Smooth muscle cell (in vitro differentiated cells): Measurements from ENCODE around the gene INPP5D. TPM values are rescaled to one million over a fixed set of nuclear protein-coding genes. Genes with fewer than 3 reads are reported as not detected.
"Not testable (repeated sequence)": the region's sequence is repeated elsewhere in the genome, so short reads cannot be mapped to it uniquely, and the experiment has no call there.

Experiments used
- DNase-seq: peaks from one replicate; lab custom pipeline; 2025; ENCODE audit not compliant: unreplicated experiment; lab: John Stamatoyannopoulos, UW
- H2AFZ ChIP-seq: fragments of 200-600 bp; sonication (generic); 2 replicates; pipeline ENCODE4 v1.6.0; 2016; ENCODE audit warnings: antibody characterized with exemption, low read depth, mild to moderate bottlenecking
- H3F3A ChIP-seq: fragments of 200-600 bp; sonication (generic); 2 replicates; pipeline ENCODE4 v1.6.0; 2017; ENCODE audit warnings: antibody characterized with exemption, low read depth
- H3K27ac ChIP-seq: fragments of 200-600 bp; sonication (generic); 2 replicates; pipeline ENCODE4 v1.5.1; 2016; ENCODE audit warnings: low read depth, mild to moderate bottlenecking
- H3K27me3 ChIP-seq: fragments of 200-600 bp; sonication (generic); 2 replicates; pipeline ENCODE4 v1.6.1; 2016; ENCODE audit warnings: low read depth, mild to moderate bottlenecking
- H3K36me3 ChIP-seq: fragments of 200-600 bp; sonication (generic); 2 replicates; pipeline ENCODE4 v1.5.1; 2016; ENCODE audit warnings: low read depth
- H3K4me1 ChIP-seq: fragments of 200-600 bp; sonication (generic); 2 replicates; pipeline ENCODE4 v1.5.1; 2016; ENCODE audit warnings: low read depth
- H3K4me2 ChIP-seq: fragments of 200-600 bp; sonication (generic); 2 replicates; pipeline ENCODE4 v1.6.0; 2016; ENCODE audit warnings: mild to moderate bottlenecking
- H3K4me3 ChIP-seq: fragments of 200-600 bp; sonication (generic); 2 replicates; pipeline ENCODE4 v1.5.1; 2016; ENCODE audit warnings: mild to moderate bottlenecking
- H3K79me2 ChIP-seq: fragments of 200-600 bp; sonication (generic); 2 replicates; pipeline ENCODE4 v1.6.0; 2016; ENCODE audit warnings: low read depth, mild to moderate bottlenecking
- H3K9ac ChIP-seq: fragments of 200-600 bp; sonication (generic); 2 replicates; pipeline ENCODE4 v1.6.0; 2016; ENCODE audit warnings: low read depth
- H3K9me3 ChIP-seq: fragments of 200-600 bp; sonication (generic); replicated peaks from 2 replicates; pipeline ENCODE4 v1.5.1; 2016; ENCODE audit warnings: low read depth
- H4K20me1 ChIP-seq: fragments of 200-600 bp; sonication (generic); 2 replicates; pipeline ENCODE4 v1.6.0; 2016; ENCODE audit warnings: low read depth
- CTCF ChIP-seq: fragments of 200-600 bp; sonication (generic); IDR thresholded peaks from 2 replicates; pipeline ENCODE4 v1.5.1; 2017; ENCODE audit warnings: borderline replicate concordance, mild to moderate bottlenecking, antibody characterized with exemption; ENCODE audit not compliant: insufficient read depth, poor library complexity, severe bottlenecking
- WGBS: methylation state at CpG from one replicate; pipeline ENCODE4 v1.1.7; 2016; ENCODE audit warnings: low lambda C conversion rate; 5-methylcytosine and 5-hydroxymethylcytosine counted together
- polyA plus RNA-seq: library from polyadenylated mRNA; unstranded; fragments of >200 nt; fragmentation: Nextera tagmentation; extraction: Ambion mirVana; gene quantifications from 2 replicates; pipeline ENCODE4 v1.2.1, GENCODE V29; 2016
- total RNA-seq: library from RNA; depleted of rRNA; stranded (reverse); fragments of >200 nt; gene quantifications from 2 replicates; pipeline ENCODE4 v1.2.3, GENCODE V29; 2014

The INPP5D gene
- total and polyA plus RNA-seq, 2 experiments from 2014 or later = 5.6 to 17.8 TPM

- H3F3A ChIP-seq = no peaks in the 10 kb centered on the region
- no peak for TF ChIP-seq CTCF
- no peaks in the 10 kb centered on the region for H3K4me1 ChIP-seq
- H3K27ac ChIP-seq = no peak overlapping the region
- no peak overlapping the region for H3K4me2 ChIP-seq
- H3K79me2 ChIP-seq = no peaks in the 10 kb centered on the region
- H3K4me3 ChIP-seq = no peak overlapping the region
- no peaks in the 10 kb centered on the region for H3K9me3 ChIP-seq
- H4K20me1 ChIP-seq = no peaks in the 10 kb centered on the region
- no peak overlapping the region for H3K9ac ChIP-seq
- H2AFZ ChIP-seq = no peak overlapping the region
- no peaks in the 10 kb centered on the region for H3K27me3 ChIP-seq
- no peak for DNase-seq
- WGBS = 100% methylated on average over 1 of the region's 1 CpG
- no peaks in the 10 kb centered on the region for H3K36me3 ChIP-seq
Measured at GRCh38 chr2:233017947-233018346, 42.2 kb upstream of the INPP5D start.

- not testable (repeated sequence) for H3K27ac ChIP-seq, H3K27me3 ChIP-seq, H3K79me2 ChIP-seq, H3K9me3 ChIP-seq, H3K9ac ChIP-seq, H4K20me1 ChIP-seq, H3F3A ChIP-seq, DNase-seq, H2AFZ ChIP-seq, H3K4me1 ChIP-seq, H3K36me3 ChIP-seq, H3K4me3 ChIP-seq, H3K4me2 ChIP-seq
- WGBS = 91% methylated on average over 4 of the region's 4 CpGs
Measured at GRCh38 chr2:233019610-233020009, 40.5 kb upstream of the INPP5D start.

- 94% methylated on average over 2 of the region's 2 CpGs for WGBS
- no peak overlapping the region for H3K27ac ChIP-seq
Measured at GRCh38 chr2:233020454-233020853, 39.7 kb upstream of the INPP5D start.

GRCh38 chr2:233021771-233022170 is 38.4 kb upstream of the INPP5D start:
- no peak overlapping the region for H3K27ac ChIP-seq
- H3K4me1 ChIP-seq = no peaks in the 10 kb centered on the region
- WGBS = 65% methylated on average over 8 of the region's 8 CpGs
- no peak overlapping the region for H2AFZ ChIP-seq
- H3K9me3 ChIP-seq = no peaks in the 10 kb centered on the region
- H3K27me3 ChIP-seq = no peaks in the 10 kb centered on the region
- H4K20me1 ChIP-seq = no peaks in the 10 kb centered on the region
- no peak overlapping the region for H3K9ac ChIP-seq
- H3K79me2 ChIP-seq = no peaks in the 10 kb centered on the region
- H3F3A ChIP-seq = no peaks in the 10 kb centered on the region
- no peaks in the 10 kb centered on the region for H3K36me3 ChIP-seq
- TF ChIP-seq CTCF = no peak
- DNase-seq = no peak
- no peak overlapping the region for H3K4me2 ChIP-seq
- no peak overlapping the region for H3K4me3 ChIP-seq

More at GRCh38 chr2:233020454-233020853, 39.7 kb upstream of the INPP5D start:
- no peak for DNase-seq
- H3K79me2 ChIP-seq = no peaks in the 10 kb centered on the region
- H3K27me3 ChIP-seq = no peaks in the 10 kb centered on the region
- H3K4me3 ChIP-seq = no peak overlapping the region
- H2AFZ ChIP-seq = no peak overlapping the region
- H3K9me3 ChIP-seq = no peaks in the 10 kb centered on the region
- no peaks in the 10 kb centered on the region for H3K4me1 ChIP-seq
- H3K9ac ChIP-seq = no peak overlapping the region
- no peaks in the 10 kb centered on the region for H3F3A ChIP-seq
- no peak overlapping the region for H3K4me2 ChIP-seq
- no peak for TF ChIP-seq CTCF
- no peaks in the 10 kb centered on the region for H4K20me1 ChIP-seq
- no peaks in the 10 kb centered on the region for H3K36me3 ChIP-seq
